HEK293T (cell line): ENCODE measurements around the gene KCTD20.

Experiments
- ARNT ChIP-seq: fragments of 450-650 bp; IDR thresholded peaks from 2 replicates; pipeline ENCODE4 v1.6.1; 2017; ENCODE audit warnings: mild to moderate bottlenecking
- BHLHE40 ChIP-seq: fragments of 450-650 bp; IDR thresholded peaks from 2 replicates; pipeline ENCODE4 v1.6.1; 2016; ENCODE audit warnings: mild to moderate bottlenecking, moderate library complexity, borderline replicate concordance
- CTBP1 ChIP-seq: fragments of 450-650 bp; IDR thresholded peaks from 2 replicates; pipeline ENCODE4 v1.6.1; 2016; ENCODE audit warnings: borderline replicate concordance
- ELF4 ChIP-seq: fragments of 450-650 bp; IDR thresholded peaks from 2 replicates; pipeline ENCODE4 v1.6.1; 2017; ENCODE audit warnings: antibody characterized with exemption
- FOXA1 ChIP-seq: fragments of 450-650 bp; IDR thresholded peaks from 2 replicates; pipeline ENCODE4 v1.6.1; 2016; ENCODE audit warnings: mild to moderate bottlenecking
- FOXK2 ChIP-seq: fragments of 450-650 bp; IDR thresholded peaks from 2 replicates; pipeline ENCODE4 v1.6.1; 2016; ENCODE audit warnings: mild to moderate bottlenecking
- FOXM1 ChIP-seq: fragments of 450-650 bp; IDR thresholded peaks from 2 replicates; pipeline ENCODE4 v1.6.1; 2017; ENCODE audit warnings: mild to moderate bottlenecking, borderline replicate concordance
- L3MBTL2 ChIP-seq: fragments of 450-650 bp; conservative IDR thresholded peaks from 2 replicates; pipeline ENCODE4 v1.6.1; 2016; ENCODE audit warnings: mild to moderate bottlenecking
- LEF1 ChIP-seq: fragments of 450-650 bp; IDR thresholded peaks from 2 replicates; pipeline ENCODE4 v1.6.1; 2017; ENCODE audit warnings: mild to moderate bottlenecking, borderline replicate concordance
- SP1 ChIP-seq: fragments of 450-650 bp; IDR thresholded peaks from 2 replicates; pipeline ENCODE4 v1.6.1; 2017
- SUZ12 ChIP-seq: fragments of 450-650 bp; IDR thresholded peaks from 2 replicates; pipeline ENCODE4 v1.6.1; 2016; ENCODE audit warnings: mild to moderate bottlenecking
- TARDBP ChIP-seq: fragments of 450-650 bp; IDR thresholded peaks from 2 replicates; pipeline ENCODE4 v1.6.1; 2016

DNA sequence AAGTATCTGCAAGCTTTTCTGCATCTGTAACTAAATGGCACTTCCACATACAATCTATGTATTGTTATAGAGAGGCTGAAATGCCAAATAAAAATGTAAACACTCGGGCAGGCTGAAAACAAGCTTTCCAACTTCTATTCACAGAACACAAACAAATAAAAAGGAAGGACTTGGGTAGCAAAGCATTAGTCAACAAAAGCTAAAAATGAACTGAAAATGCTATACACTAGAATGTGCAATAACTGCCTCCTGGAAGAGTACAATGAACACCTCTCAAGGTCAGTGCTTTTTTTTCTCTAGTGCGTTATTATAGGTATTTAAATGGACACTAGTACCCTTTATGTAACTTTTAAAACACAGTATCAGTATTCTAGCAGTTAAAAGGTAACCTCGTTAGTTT lies 73.0 kb downstream of the KCTD20 start:
- TF ChIP-seq SP1: no peak
- no peak for TF ChIP-seq BHLHE40
- TF ChIP-seq FOXK2: no peak
- TF ChIP-seq TARDBP: no peak
- no peak for TF ChIP-seq FOXA1
- no peak for TF ChIP-seq LEF1
- TF ChIP-seq L3MBTL2: no peak
- no peak for TF ChIP-seq FOXM1
- no peak for TF ChIP-seq CTBP1
- no peak for TF ChIP-seq ELF4
- TF ChIP-seq ARNT: no peak
- no peak for TF ChIP-seq SUZ12
